ENCODE measurements around the gene NFAM1.
A peak's percentile ranks its signal among the peaks of the same experiment; 100 is the strongest.

Gene NFAM1, protein sequence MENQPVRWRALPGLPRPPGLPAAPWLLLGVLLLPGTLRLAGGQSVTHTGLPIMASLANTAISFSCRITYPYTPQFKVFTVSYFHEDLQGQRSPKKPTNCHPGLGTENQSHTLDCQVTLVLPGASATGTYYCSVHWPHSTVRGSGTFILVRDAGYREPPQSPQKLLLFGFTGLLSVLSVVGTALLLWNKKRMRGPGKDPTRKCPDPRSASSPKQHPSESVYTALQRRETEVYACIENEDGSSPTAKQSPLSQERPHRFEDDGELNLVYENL

DNA sequence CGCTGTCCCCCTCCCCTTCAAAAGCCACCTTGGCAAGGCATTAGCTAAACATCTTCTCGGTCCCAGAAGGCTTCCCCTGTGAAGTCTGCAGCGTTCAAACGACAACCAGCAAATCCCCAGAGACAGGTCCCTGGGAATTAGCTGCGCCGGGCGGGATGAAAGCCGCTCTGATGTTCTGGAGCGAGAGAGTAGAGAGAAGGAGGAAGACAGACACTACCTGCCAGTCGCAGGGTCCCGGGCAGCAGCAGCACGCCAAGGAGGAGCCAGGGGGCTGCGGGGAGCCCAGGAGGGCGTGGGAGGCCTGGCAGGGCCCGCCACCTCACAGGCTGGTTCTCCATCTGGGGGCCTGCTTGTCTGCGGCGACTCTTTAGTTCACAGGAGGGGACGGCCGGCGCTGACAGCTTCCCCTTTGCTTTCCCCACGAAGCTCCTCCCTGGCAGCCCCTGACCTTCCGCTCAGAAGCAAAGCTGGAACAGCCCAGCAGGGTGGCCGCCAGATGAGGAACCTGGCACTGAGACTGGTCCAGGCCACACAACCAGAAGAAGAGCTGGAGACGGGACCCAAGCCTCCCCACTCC, at the start of gene NFAM1:
Gene NFAM1 (minus strand): TSS at position 384 of the 577 bp plus-strand sequence. CDS start 46 bp downstream, at position 338.
- H3K27ac ChIP-seq: no peak within 1 kb of the TSS
- DNase-seq (ENCODE audit: low read depth, low spot score): no peak

DNA sequence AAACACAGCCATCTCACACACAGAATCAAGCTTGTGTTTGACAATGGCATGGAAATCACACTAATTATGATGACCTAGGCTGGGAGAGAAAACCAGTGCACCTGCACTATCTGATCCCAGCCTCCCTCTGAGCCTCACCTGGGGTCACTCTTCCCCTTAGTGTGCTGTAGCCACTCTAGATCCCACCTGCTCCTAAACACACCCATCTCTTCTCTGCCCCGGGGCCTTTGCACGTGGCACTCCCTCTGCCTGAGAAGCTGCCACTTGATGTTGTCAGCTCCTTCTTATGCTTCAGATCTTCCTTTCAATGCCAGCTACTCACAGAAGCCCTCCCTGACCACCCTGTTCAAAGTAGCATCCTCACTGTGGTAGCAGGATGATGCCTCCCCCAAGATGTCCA, 42.9 kb upstream of the NFAM1 start:
- DNase-seq (ENCODE audit: low read depth, low spot score): no peak

DNA sequence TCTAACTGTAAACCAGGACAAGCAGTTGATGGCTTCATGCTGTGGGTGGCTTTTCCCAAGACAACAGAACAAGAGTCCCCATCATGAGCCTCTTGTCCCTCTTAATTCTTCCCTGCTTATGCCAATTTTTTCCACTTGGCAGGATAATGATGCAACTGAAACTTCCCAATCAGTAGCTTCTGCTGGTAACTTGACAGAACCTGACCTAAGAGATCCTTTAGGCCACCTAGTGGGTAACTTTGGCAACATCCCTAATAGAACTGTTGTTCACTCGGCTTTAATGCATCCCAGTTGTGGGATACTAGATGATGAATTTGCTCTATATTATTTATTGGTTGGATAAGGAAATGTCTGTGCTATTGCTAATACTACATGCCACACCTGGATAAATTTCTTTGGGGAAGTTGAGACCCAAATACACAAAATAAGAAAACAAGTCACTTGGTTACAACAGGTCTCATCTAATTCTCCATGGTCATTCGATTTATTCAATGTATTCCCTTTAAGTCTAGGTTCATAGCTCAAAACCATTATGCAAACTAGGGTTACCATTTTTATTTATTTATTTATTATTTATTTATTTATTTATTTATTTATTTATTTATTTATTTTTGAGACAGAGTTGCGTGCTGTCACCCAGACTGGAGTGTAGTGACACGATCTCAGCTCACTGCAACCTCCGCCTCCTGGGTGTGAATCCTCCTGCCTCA, 41.4 kb upstream of the NFAM1 start:
- DNase-seq (ENCODE audit: low read depth, low spot score): peak; percentile 8
- H3K27ac ChIP-seq: no peak overlapping the region

More for the DNA sequence above, 42.9 kb upstream of the NFAM1 start:
- no peak overlapping the region for H3K27ac ChIP-seq

DNA sequence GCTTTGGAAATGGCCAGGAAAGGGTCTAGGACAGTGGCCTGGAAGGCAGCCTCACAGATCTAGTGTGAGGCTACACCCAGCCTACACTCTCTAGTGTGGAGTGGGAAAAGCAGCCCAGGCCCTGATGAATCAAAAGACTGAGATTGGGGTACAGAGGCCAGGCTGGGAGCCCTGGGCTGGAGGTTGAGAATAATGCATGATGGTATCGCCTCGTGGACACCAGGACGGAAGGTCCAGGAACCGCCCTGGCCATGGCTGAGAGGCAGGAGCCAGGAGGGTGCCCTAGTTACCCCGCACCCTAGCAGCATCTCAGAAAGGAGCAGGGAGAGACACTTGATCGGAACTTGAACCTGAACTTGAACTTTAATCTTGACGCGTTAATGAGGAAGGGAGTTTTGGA, 40.5 kb upstream of the NFAM1 start:
- no peak for DNase-seq (ENCODE audit: low read depth, low spot score)
- no peak overlapping the region for H3K27ac ChIP-seq

DNA sequence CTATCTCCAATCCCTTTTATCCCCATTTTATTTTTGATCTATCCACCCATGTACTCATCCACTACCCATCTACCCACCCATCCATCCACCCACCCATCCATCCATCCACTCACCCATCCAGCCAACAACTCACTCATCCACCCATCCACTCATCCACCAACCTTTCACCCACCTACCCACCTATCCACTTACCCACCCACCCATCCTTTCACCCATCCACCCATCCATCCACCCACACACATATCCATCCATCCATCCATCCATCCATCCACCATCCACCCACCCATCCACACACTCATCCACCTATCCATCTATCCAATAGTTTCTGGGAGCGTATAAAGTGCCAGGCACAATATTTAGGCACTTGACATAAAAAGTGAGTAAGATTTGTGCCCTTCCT, 39.2 kb upstream of the NFAM1 start:
- no peak overlapping the region for H3K27ac ChIP-seq
- DNase-seq (ENCODE audit: low read depth, low spot score): no peak

DNA sequence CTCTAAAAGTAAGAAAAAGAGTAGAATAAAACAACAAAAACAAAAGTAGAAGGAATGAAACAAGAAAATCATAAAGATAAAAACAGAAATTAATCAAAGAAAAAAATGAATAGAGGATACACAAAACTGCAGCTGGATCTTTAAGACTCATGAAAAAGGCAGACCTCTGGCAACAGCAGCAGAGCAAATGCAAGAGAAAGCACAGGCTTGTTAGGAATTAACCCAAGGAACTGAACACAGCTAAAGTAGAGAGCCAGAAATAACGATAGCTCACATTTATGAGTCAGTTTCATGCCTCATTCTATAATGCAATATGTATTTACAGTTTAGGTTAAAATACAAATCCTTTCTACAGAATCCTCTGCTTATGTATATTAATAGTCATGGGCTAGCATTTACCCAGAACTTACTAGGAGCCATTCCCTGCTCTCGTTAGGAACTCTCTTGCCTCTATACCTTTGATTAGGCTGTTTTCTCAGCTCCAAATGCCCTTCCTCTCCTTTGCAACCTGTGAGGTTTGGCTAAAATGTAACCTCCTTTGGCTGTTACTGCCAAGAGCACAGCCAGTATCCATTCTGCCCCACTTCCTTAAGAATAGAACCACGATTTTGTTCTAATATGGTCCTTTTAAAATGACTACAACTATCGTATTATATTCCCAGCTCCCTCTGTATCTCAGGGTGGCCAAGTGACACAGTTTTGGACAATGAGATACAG, 38.3 kb upstream of the NFAM1 start:
- DNase-seq (ENCODE audit: low read depth, low spot score): no peak
- no peak overlapping the region for H3K27ac ChIP-seq

DNA sequence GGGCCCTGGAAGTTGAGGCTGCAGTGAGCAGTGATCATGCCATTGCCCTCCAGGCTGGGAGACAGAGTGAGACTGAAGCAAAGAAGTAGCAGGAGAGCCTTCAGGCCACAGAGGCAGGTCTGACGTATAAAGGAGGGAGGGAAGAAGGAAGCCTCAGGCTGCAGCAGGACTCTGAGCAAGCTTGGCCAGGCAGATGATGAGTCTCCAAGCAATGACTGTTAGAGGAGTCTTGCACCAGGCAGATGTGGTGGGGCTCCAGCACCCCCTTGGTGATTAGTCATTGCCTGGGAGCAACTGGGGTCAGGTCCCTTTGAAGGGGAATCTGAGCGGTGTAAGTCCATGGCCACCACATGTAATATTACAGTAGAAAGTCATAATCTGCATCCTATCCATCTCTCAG, 36.6 kb upstream of the NFAM1 start:
- no peak for DNase-seq (ENCODE audit: low read depth, low spot score)
- no peak overlapping the region for H3K27ac ChIP-seq

DNA sequence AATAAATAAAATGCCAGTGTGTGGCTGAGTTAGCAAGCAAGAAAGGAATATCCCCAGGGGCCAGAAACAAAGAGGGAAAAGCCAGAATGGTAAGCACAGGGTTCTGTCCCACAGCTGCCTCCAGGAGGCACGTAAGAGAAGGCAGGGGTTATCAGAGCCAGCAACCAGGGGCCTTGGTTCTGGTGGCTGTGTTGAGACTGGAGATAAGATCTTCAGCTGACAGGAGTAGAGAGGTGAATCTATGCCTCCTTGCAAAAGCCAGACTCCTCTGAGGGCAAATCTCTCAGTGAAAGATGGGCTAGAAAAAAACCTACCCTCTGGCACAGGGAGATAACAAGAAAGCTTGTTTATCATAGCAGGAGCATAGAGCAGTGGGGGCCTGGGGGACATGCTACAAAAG, 29.8 kb upstream of the NFAM1 start:
- no peak for DNase-seq (ENCODE audit: low read depth, low spot score)
- no peak overlapping the region for H3K27ac ChIP-seq

DNA sequence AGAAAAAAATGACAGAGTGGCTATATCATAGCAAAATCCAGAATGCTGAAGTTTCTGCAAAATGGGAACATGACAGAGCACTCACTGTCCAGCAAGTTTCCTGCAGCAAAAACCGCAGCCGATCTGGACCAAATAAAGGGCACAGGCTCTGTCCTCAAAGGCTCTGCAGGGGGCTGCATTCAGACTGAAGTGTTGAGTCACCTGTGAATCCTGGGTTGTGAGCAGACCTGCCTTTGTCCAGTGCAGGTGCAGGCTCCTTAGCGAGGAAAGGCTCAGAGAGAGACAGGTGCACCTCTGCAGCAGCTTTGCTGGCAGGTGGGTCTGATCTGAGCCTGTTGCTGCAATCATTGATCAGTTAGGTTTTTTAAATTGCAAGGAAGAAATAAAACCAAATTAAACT, 29.3 kb upstream of the NFAM1 start:
- DNase-seq (ENCODE audit: low read depth, low spot score): no peak
- H3K27ac ChIP-seq: no peak overlapping the region

DNA sequence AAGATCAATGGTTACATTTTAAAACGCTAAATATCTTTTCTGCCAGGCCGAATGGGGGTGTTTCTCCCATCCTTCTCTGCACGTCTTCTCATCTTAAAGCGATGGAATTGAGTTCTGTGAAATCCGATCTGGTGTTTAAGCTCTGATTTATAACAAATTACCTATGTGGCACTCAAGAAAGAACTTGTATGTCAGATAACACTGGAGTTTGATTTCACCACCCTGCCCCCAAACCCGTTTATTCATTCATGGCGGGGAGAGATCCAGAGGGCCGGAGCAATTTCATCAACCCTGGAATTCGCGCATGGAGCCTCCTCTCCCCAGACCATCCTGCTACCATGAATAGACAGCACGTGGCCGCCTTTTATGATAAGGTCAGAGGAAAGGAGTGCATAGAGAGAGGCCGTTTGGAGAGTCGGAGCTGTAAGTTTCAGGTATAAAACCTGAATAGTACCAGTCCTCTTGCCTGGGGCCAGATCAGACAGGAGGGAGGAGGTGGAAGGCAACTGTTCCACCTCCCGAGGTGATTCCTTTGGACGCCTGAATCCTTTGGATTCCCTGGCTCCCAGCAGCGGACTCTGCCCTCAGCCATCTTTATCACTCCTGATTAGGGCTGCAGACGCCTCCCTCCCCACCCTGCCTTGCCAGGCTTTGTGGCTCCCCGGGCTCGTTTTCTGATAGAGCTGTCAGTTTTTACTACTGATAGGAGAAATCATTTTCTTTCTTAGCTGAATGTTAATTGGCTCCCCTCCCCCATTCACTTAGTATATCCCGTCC, 27.3 kb upstream of the NFAM1 start:
- no peak overlapping the region for H3K27ac ChIP-seq
- no peak for DNase-seq (ENCODE audit: low read depth, low spot score)

DNA sequence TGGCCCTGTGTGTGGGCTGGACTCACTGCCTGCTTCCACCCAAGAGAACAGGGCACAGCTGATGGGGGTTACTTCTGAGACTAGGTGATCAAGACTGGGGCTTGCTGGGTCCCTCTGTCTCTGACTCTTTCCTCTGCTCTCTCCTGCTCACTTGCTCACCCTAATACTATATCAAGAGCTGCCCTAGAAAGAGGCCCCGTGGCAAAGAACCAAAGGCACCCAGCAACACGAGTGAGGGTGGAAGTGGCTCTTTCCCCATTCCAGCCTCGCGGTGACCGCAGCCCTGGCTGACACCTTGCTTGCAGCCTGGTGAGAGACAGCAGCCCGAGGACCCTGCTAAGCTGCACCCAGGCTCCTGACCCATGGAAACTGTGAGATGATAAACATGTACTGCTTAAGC, 20.7 kb upstream of the NFAM1 start:
- H3K27ac ChIP-seq: no peak overlapping the region
- DNase-seq (ENCODE audit: low read depth, low spot score): no peak

DNA sequence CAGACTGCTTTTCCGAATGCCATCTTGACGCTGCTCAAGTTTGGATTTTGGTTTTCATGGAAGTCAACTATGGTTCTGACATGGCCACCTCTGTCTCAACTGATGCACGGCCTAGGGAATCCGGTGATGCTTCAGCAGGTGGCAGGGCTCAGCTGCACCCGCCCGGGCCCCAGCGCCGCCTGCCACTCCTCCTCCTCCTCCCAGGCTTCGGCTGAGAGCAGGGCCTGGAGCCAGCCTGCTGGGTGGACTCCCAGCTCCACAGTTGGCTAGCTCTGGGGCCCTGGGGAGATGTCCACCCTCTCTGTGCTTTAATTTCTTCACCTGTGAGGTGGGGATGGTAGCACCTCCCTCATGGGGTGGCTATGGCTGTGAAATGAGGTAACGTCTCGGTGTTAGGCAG, 20.3 kb upstream of the NFAM1 start:
- no peak for DNase-seq (ENCODE audit: low read depth, low spot score)
- H3K27ac ChIP-seq: no peak overlapping the region

DNA sequence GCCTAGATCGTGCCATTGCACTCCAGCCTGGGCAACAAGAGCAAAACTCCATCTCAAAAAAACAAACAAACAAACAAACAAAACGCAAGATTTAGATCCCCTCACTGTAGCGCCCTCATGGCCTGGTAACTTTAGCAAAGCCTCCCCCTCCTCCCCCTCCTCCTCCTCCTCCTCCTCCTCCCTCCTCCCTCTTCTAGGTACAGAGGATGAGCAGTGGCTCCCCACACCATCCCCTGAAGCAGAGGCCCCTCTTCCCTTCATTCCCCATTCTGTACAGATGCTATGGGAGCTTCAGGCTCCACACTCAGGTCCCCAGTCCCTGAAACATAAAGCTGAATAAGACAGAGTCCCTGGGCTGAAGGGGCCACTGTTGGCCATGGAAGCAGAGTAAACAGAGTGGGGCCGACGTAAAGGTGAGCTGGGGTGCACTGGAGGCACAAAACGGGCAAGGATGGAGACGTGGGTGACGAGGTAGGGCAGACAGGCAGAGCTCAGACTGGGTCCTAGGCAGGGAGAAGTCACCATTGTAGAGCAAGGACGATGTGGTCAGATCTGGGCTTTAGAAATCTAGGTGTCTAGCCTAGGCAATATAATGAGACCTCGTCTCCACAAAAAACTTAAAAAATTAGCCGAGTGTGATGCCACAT, 19.4 kb upstream of the NFAM1 start:
- H3K27ac ChIP-seq: no peak overlapping the region
- no peak for DNase-seq (ENCODE audit: low read depth, low spot score)

DNA sequence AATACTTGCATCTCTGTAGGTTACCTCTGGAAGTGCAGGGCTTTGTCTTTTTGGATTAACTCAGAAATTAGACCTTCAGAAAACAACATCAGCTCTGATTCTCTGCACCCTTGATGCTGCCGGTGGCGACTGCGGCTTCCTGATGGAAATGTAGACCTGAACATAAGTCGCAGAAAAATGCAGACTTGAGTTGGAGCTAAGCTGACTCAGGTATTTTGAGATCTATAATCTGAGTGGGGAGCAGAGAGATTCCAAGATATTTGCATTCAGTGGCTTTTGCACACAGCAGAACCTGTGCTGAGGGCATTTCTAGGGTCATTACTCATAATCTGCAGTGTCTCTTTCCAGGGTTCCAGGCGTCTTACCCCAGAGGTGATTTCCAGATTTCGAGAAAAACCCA, 18.7 kb upstream of the NFAM1 start:
- no peak for DNase-seq (ENCODE audit: low read depth, low spot score)
- no peak overlapping the region for H3K27ac ChIP-seq

DNA sequence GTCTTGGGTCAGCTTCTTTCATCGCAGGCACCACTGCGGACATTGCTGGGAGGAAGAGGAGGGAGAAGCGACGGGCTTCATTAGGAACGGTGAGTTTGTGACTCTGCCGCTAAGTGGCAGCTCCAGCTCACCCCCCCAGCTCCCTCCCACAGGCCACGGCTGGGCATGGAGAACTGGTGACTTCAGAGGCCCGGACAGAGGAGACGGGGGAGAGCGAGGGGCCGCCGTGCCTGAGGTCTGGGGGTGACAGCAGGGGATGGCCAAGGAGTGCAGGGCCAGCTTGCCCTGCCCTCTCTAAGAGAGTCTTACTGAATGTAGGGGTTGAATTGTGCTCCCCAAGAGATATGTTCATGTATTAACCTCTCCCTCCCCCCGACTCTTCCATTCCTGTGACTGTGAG, 13.9 kb upstream of the NFAM1 start:
- no peak for DNase-seq (ENCODE audit: low read depth, low spot score)
- H3K27ac ChIP-seq: no peak overlapping the region

DNA sequence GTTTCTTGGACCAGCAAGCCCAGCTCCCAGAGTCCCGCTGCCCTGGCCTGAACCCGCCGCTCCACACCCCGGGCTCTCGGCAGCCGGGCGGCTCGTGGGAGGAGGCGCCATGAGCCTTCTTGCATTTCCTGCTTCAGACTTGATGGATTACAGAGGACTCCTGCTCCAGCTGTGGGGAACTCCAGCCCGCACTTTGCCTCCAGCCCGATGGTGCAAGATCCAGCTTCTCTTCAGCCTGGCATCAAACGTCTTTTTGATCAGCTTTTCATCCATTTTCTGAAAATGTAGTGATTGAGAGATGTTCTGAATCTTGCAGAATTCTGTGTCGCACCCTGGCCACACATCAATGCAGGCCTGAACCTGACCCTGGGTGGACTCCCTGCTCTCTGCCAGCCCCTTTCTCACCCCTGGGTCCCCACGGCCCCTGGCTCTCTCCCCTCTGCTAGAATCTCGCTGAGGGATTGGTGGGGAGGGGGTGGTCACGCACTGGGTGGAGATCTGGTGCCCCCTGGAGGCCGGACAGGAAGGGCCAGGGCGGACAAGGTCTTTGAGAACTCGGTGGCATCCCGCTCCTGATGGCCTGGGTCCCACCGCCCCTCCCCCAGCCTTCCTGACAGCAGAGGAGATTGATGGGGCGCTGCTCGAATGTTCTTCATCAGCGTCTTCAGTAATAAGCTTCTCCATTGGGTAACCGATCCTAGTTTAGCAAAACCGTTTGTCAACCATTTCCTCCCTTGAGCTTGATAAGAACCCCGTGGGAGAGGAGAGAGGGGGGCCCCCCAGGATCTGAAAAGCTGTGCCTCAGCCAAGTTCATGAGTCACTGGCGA, 12.1 kb upstream of the NFAM1 start:
- DNase-seq (ENCODE audit: low read depth, low spot score): peak; percentile 49
- peak overlapping the region; percentile 37 for H3K27ac ChIP-seq

DNA sequence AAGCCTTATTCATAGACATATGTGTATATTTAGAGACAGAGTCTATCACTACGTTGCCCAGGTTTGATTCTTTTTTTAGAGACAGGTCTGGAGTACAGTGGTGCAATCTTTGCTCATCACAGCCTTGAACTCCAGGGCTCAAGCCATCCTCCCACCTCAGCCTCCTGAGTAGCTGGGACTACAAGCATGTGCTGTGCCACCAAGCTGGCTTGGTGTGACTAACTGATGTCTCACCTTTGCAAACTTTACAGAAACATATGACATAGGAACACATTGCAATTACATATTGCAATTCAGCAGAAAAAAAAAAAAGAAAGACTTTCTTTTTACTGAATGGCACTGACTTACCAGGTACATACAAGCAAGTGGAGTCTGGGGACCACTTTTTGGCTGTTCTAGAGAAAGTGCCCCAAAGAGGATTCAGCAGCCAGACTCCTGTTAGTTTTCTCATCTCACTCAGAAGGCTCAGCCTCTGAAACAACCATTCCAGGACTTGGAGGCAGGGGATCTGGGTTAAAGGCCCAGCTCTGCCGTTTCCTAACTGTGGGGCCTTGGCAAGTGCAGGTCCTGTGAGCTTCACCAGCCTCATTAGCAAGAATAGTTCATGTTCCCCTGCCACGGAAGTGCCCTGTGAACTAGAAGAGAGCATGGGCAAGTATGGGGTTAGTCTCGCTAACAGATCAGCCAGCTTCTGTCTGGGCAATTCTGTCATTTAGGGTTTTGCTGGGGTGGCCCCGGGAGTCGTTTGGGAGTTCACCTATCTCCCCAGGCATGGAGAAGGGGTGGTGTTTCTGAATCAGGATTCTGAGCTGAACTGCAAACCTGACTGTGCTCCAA, 11.3 kb upstream of the NFAM1 start:
- H3K27ac ChIP-seq: peak overlapping the region; percentile 37
- no peak for DNase-seq (ENCODE audit: low read depth, low spot score)

DNA sequence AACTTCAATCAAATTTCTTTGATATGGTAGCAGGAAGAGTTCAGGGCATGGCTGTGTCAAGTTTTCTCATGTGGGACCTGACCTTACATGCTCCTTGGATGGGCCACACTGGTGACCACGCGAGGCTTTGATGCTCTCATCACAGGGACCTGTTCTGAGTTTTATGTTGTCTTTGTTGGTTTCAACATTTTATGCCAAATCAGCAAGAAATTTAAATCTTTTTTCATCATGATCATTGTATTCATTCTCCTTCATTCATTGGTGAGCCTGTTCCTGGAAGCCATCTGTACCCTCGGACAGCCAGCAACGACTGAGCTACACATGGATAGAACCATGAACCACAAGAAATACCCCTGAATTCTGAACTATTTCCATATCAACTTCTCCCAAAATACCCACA, 10.5 kb upstream of the NFAM1 start:
- no peak overlapping the region for H3K27ac ChIP-seq
- DNase-seq (ENCODE audit: low read depth, low spot score): no peak
